GM18873 (cell line): ENCODE measurements around the gene FAM149B1.

ENCODE experiments used
- ATAC-seq: cut with Tn5 transposase; IDR thresholded peaks from one replicate; pipeline ENCODE4 v1.9.1; 2021; ENCODE audit warnings: mild to moderate bottlenecking, moderate library complexity, moderate number of reproducible peaks; ENCODE audit not compliant: unreplicated experiment, low FRiP score

Gene FAM149B1

GRCh38 chr10:73262880-73263555, 95.1 kb downstream of the FAM149B1 start:
- ATAC-seq, result no peak

- no peak for ATAC-seq
These were observed 95.9 kb downstream of the FAM149B1 start for GRCh38 chr10:73263693-73264347.

- no peak for ATAC-seq
These were observed 96.5 kb downstream of the FAM149B1 start for GRCh38 chr10:73264423-73264822.

GRCh38 chr10:73281097-73281496, 113.2 kb downstream of the FAM149B1 start:
- ATAC-seq, result no peak

- ATAC-seq, result no peak
These were observed 119.5 kb downstream of the FAM149B1 start for GRCh38 chr10:73287441-73287840.

GRCh38 chr10:73289958-73290357, 122.0 kb downstream of the FAM149B1 start:
- no peak for ATAC-seq

GRCh38 chr10:73293461-73293860, 125.5 kb downstream of the FAM149B1 start:
- no peak for ATAC-seq
